ENCODE data around the gene SELENOW. TPM values are rescaled to one million over a fixed set of nuclear protein-coding genes. Genes with fewer than 3 reads are reported as not detected.

Gene SELENOW
- total RNA-seq, 4 donors from 2014 or later, result 1,363 to 1,667 (median 1,434) TPM

GRCh38 chr19:47756627-47756929 lies 21.9 kb upstream of the SELENOW start:
- H3K4me1 ChIP-seq, result no peaks in the 10 kb centered on the region
- WGBS, result 92% methylated on average over 12 of the region's 12 CpGs
- intact Hi-C loops (cut with DNase I), result no loop called here
- H3K27ac ChIP-seq (replicated peaks in 1 of 4), result no peak overlapping the region
- no peak overlapping the region for H3K4me3 ChIP-seq
- no peaks in the 10 kb centered on the region for H3K27me3 ChIP-seq
- no peak for DNase-seq (ENCODE audit: extremely low spot score)
- TF ChIP-seq POLR2A (IDR thresholded peaks at IDR 0.05; ENCODE audit: low read depth) (no peak), EP300 (IDR thresholded peaks at IDR 0.05) (no peak), CTCF (IDR thresholded peaks at IDR 0.05) (no peak)
- H3K9me3 ChIP-seq, result no peaks in the 10 kb centered on the region
- peaks cover 74 to 93% (median 88%) of the 10 kb centered on the region in 4 donors for H3K36me3 ChIP-seq

GRCh38 chr19:47756953-47757608 lies 21.4 kb upstream of the SELENOW start:
- TF ChIP-seq EP300 (IDR thresholded peaks at IDR 0.05) (no peak), POLR2A (IDR thresholded peaks at IDR 0.05; ENCODE audit: low read depth) (no peak), CTCF (IDR thresholded peaks at IDR 0.05) (no peak), POLR2AphosphoS5 (IDR thresholded peaks at IDR 0.05) (no peak)
- Histone ChIP-seq H3K27ac (replicated peaks in 1 of 4) (no peak overlapping the region), H3K9me3 (no peaks in the 10 kb centered on the region), H3K4me3 (no peak overlapping the region), H3K4me1 (no peaks in the 10 kb centered on the region), H3K27me3 (no peaks in the 10 kb centered on the region), H3K36me3 (peaks cover 70 to 88% (median 83%) of the 10 kb centered on the region in 4 donors)
- 86% methylated on average over 18 of the region's 22 CpGs for WGBS
- intact Hi-C loops (cut with DNase I), result no loop called here
- DNase-seq (ENCODE audit: extremely low spot score), result no peak

GRCh38 chr19:47757617-47758442 lies 20.7 kb upstream of the SELENOW start:
- Histone ChIP-seq H3K4me3 (no peak overlapping the region), H3K4me1 (peaks cover 0 to 4% (median 0%) of the 10 kb centered on the region in 4 donors), H3K27me3 (no peaks in the 10 kb centered on the region), H3K9me3 (no peaks in the 10 kb centered on the region), H3K36me3 (peaks cover 63 to 80% (median 76%) of the 10 kb centered on the region in 4 donors), H3K27ac (replicated peaks in 1 of 4) (no peak overlapping the region)
- no peak for TF ChIP-seq POLR2A (IDR thresholded peaks at IDR 0.05; ENCODE audit: low read depth)
- TF ChIP-seq EP300 (IDR thresholded peaks at IDR 0.05), result no peak
- intact Hi-C loops (cut with DNase I), result no loop called here
- 82% methylated on average over 14 of the region's 14 CpGs for WGBS
- DNase-seq (ENCODE audit: extremely low spot score), result no peak

GRCh38 chr19:47758443-47758804 lies 20.1 kb upstream of the SELENOW start:
- TF ChIP-seq POLR2A (IDR thresholded peaks at IDR 0.05; ENCODE audit: low read depth) (no peak), CTCF (IDR thresholded peaks at IDR 0.05) (no peak), POLR2AphosphoS5 (IDR thresholded peaks at IDR 0.05) (no peak), EP300 (IDR thresholded peaks at IDR 0.05) (no peak)
- Histone ChIP-seq H3K4me3 (no peak overlapping the region), H3K36me3 (peaks cover 57 to 75% (median 70%) of the 10 kb centered on the region in 4 donors), H3K9me3 (no peaks in the 10 kb centered on the region), H3K4me1 (peaks cover 0 to 4% (median 0%) of the 10 kb centered on the region in 4 donors), H3K27ac (replicated peaks in 1 of 4) (no peak overlapping the region), H3K27me3 (no peaks in the 10 kb centered on the region)
- DNase-seq (ENCODE audit: extremely low spot score), result no peak
- intact Hi-C loops (cut with DNase I), result no loop called here
- 87% methylated on average over 5 of the region's 5 CpGs for WGBS

- H3K27ac ChIP-seq (replicated peaks in 1 of 4), result no peak overlapping the region
- no peaks in the 10 kb centered on the region for H3K27me3 ChIP-seq
- H3K9me3 ChIP-seq, result no peaks in the 10 kb centered on the region
- H3K4me3 ChIP-seq, result no peak overlapping the region
- 88% methylated on average over 5 of the region's 5 CpGs for WGBS
- intact Hi-C loops (cut with DNase I), result no loop called here
- no peak for DNase-seq (ENCODE audit: extremely low spot score)
- H3K36me3 ChIP-seq, result peaks cover 36 to 53% (median 48%) of the 10 kb centered on the region in 4 donors
- TF ChIP-seq EP300 (IDR thresholded peaks at IDR 0.05), result no peak
- TF ChIP-seq CTCF (IDR thresholded peaks at IDR 0.05), result no peak
- TF ChIP-seq POLR2A (IDR thresholded peaks at IDR 0.05; ENCODE audit: low read depth), result no peak
- TF ChIP-seq POLR2AphosphoS5 (IDR thresholded peaks at IDR 0.05), result no peak
- peaks cover 2 to 6% (median 3%) of the 10 kb centered on the region in 4 donors for H3K4me1 ChIP-seq
These were observed 17.9 kb upstream of the SELENOW start for GRCh38 chr19:47760632-47760999.

All from esophagus muscularis mucosa (tissue), 4 donors.